Measurements from ENCODE around the gene DNAJC8. TPM values are rescaled to one million over a fixed set of nuclear protein-coding genes. Genes with fewer than 3 reads are reported as not detected.
A peak's percentile ranks its signal among the peaks of the same experiment; 100 is the strongest.

DNAJC8 gene
- polyA plus RNA-seq, 4 donors: 62.2 to 96.1 (median 72.3) TPM

DNA sequence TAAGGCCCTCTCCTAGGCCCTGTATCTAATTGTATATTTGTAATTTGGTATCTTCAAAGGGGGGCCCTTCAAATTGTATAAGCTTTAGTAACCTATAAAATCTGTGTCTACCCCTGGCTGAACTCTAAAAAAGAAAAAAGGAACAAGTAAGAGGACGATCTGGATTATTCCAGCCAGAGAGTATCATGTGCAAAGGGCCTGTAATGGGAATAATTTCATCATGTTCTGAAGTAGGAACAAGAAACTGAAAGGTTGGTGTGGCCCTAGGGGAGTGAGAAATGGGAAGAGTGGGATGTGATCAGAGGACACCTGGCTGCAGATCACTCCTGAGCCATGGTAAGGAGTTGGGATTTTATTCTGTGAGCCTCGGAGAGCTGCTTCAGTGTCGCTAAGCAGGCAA, 71.1 kb downstream of the DNAJC8 start:
- Histone ChIP-seq H3K36me3 (ENCODE audit: control insufficient read depth in 3 of 3, insufficient read depth in 2 of 3, low read depth in 1 of 3, low read length in 3 of 3) (peaks cover 0 to 2% (median 0%) of the 10 kb centered on the region in 3 donors), H3K9me3 (ENCODE audit: control insufficient read depth in 2 of 2, insufficient read depth in 1 of 2, low read depth in 1 of 2, low read length in 1 of 2) (no peaks in the 10 kb centered on the region), H3K4me1 (ENCODE audit: control insufficient read depth in 3 of 3, insufficient read depth in 2 of 3, low read depth in 1 of 3, low read length in 2 of 3) (peaks cover 0 to 18% (median 7%) of the 10 kb centered on the region in 3 donors), H3K27ac (ENCODE audit: low read depth in 1 of 3, low read length in 2 of 3) (peak overlapping the region in 1 of 3 donors; percentile 14), H3K27me3 (ENCODE audit: control insufficient read depth in 3 of 3, insufficient read depth in 3 of 3, low read length in 3 of 3) (no peaks in the 10 kb centered on the region), H3K4me3 (ENCODE audit: low read depth in 1 of 3, low read length in 3 of 3) (no peak overlapping the region)
- no peak for DNase-seq
- no peak for FAIRE-seq
- 86 to 87% (median 86%) methylated on average over 3 of the region's 3 CpGs for WGBS, 3 donors

DNA sequence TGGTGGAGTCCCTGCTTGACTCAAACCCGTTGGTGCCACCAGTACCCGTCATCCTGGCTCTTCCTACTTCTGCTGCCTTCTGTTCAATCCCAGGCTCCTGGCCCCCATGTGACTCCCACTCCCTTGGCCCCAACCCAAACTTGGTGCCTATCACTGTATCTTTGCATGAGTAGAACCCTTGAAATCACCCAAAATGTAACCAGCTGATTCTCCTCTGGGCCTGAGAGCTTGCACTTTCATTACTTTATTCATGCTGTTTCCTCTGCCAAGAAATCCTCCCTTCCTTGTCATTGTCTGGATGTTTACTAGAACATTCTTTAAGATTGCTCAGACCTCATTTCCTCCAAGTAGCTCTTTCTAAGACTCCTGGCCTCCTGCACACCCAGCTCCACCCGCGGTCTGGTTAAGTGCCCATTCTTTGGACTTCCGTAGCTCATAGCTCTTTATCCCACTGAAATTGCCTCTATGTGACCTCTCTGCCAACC, 72.0 kb downstream of the DNAJC8 start:
- Histone ChIP-seq H3K27ac (ENCODE audit: low read depth in 1 of 3, low read length in 2 of 3) (peak overlapping the region in 2 of 3 donors; percentile 44 to 73), H3K4me3 (ENCODE audit: low read depth in 1 of 3, low read length in 3 of 3) (no peak overlapping the region), H3K9me3 (ENCODE audit: control insufficient read depth in 2 of 2, insufficient read depth in 1 of 2, low read depth in 1 of 2, low read length in 1 of 2) (no peaks in the 10 kb centered on the region), H3K4me1 (ENCODE audit: control insufficient read depth in 3 of 3, insufficient read depth in 2 of 3, low read depth in 1 of 3, low read length in 2 of 3) (peaks cover 0 to 18% (median 7%) of the 10 kb centered on the region in 3 donors), H3K27me3 (ENCODE audit: control insufficient read depth in 3 of 3, insufficient read depth in 3 of 3, low read length in 3 of 3) (no peaks in the 10 kb centered on the region), H3K36me3 (ENCODE audit: control insufficient read depth in 3 of 3, insufficient read depth in 2 of 3, low read depth in 1 of 3, low read length in 3 of 3) (peaks cover 0 to 2% (median 0%) of the 10 kb centered on the region in 3 donors)
- DNase-seq (no peak), FAIRE-seq (no peak)
- 61 to 89% (median 84%) methylated on average over 5 of the region's 5 CpGs for WGBS, 3 donors

DNA sequence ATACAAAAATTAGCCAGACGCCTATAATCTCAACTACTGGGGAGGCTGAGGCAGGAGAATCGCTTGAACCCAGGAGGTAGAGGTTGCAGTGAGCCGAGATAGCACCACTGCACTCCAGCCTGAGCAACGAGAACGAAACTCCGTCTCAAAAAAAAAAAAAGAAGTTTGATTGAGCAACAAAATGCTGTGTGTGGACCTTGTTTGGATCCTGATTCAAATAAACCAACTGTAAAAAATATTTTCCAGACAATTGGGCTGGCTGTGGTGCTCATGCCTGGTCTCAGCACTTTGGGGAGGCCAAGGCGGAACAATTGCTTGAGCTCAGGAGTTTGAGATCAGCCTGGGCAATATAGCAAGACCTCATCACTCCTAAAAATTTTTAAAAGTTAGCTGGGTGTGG, 73.1 kb downstream of the DNAJC8 start:
- Histone ChIP-seq H3K9me3 (ENCODE audit: control insufficient read depth in 2 of 2, insufficient read depth in 1 of 2, low read depth in 1 of 2, low read length in 1 of 2) (no peaks in the 10 kb centered on the region), H3K4me1 (ENCODE audit: control insufficient read depth in 3 of 3, insufficient read depth in 2 of 3, low read depth in 1 of 3, low read length in 2 of 3) (peaks cover 0 to 18% (median 10%) of the 10 kb centered on the region in 3 donors), H3K27ac (ENCODE audit: low read depth in 1 of 3, low read length in 2 of 3) (no peak overlapping the region), H3K27me3 (ENCODE audit: control insufficient read depth in 3 of 3, insufficient read depth in 3 of 3, low read length in 3 of 3) (no peaks in the 10 kb centered on the region), H3K4me3 (ENCODE audit: low read depth in 1 of 3, low read length in 3 of 3) (no peak overlapping the region), H3K36me3 (ENCODE audit: control insufficient read depth in 3 of 3, insufficient read depth in 2 of 3, low read depth in 1 of 3, low read length in 3 of 3) (peaks cover 0 to 2% (median 0%) of the 10 kb centered on the region in 3 donors)
- DNase-seq (no peak), FAIRE-seq (no peak)
- WGBS, 3 donors: 82 to 94% (median 92%) methylated on average over 7 of the region's 7 CpGs

DNA sequence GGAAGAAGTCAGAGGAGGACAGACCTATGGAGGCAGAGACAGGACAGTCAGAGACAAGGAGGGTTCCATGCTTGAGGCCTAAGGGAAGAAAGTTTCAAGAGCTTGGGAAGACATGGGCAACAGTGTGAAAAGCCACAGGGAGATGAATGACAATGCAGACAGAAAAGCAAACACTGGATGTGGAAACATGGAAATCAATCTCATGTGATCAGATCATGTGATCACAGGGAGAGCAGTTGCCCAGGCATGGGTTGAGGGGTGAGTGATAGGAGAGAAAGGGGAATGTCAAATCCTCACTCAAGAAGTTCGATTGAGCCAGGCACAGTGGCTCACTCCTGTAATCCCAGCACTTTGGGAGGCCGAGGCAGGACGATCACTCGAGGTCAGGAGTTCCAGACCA, 73.6 kb downstream of the DNAJC8 start:
- Histone ChIP-seq H3K27me3 (ENCODE audit: control insufficient read depth in 3 of 3, insufficient read depth in 3 of 3, low read length in 3 of 3) (no peaks in the 10 kb centered on the region), H3K27ac (ENCODE audit: low read depth in 1 of 3, low read length in 2 of 3) (peak overlapping the region in 1 of 3 donors; percentile 2), H3K9me3 (ENCODE audit: control insufficient read depth in 2 of 2, insufficient read depth in 1 of 2, low read depth in 1 of 2, low read length in 1 of 2) (no peaks in the 10 kb centered on the region), H3K4me1 (ENCODE audit: control insufficient read depth in 3 of 3, insufficient read depth in 2 of 3, low read depth in 1 of 3, low read length in 2 of 3) (peaks cover 0 to 13% (median 10%) of the 10 kb centered on the region in 3 donors), H3K36me3 (ENCODE audit: control insufficient read depth in 3 of 3, insufficient read depth in 2 of 3, low read depth in 1 of 3, low read length in 3 of 3) (peaks cover 0 to 2% (median 0%) of the 10 kb centered on the region in 3 donors), H3K4me3 (ENCODE audit: low read depth in 1 of 3, low read length in 3 of 3) (no peak overlapping the region)
- FAIRE-seq: no peak
- 87 to 98% (median 87%) methylated on average over 4 of the region's 4 CpGs for WGBS, 3 donors
- DNase-seq: no peak

DNA sequence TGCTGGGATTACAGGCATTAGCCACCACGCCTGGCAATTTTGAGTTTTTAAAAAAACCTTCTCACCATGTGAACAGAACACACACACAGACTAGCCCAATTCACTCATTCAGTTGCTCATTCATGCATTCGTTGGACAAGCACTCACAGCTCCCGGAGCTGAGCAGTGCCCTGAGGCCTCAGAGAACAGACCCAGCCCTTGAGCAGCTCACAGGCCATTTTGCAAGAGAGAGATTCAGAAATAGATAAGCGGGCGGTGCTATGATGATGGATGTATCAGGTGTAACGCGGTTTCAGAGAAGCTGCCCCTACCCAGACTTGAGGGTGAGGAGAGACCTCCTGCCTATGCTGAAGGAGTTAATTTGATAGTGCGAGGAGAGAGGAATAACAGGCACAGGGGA, 74.9 kb downstream of the DNAJC8 start:
- WGBS, 3 donors: 92 to 94% (median 93%) methylated on average over 8 of the region's 8 CpGs
- Histone ChIP-seq H3K36me3 (ENCODE audit: control insufficient read depth in 3 of 3, insufficient read depth in 2 of 3, low read depth in 1 of 3, low read length in 3 of 3) (no peaks in the 10 kb centered on the region), H3K4me3 (ENCODE audit: low read depth in 1 of 3, low read length in 3 of 3) (no peak overlapping the region), H3K9me3 (ENCODE audit: control insufficient read depth in 2 of 2, insufficient read depth in 1 of 2, low read depth in 1 of 2, low read length in 1 of 2) (no peaks in the 10 kb centered on the region), H3K4me1 (ENCODE audit: control insufficient read depth in 3 of 3, insufficient read depth in 2 of 3, low read depth in 1 of 3, low read length in 2 of 3) (peaks cover 0 to 7% (median 4%) of the 10 kb centered on the region in 3 donors), H3K27ac (ENCODE audit: low read depth in 1 of 3, low read length in 2 of 3) (no peak overlapping the region), H3K27me3 (ENCODE audit: control insufficient read depth in 3 of 3, insufficient read depth in 3 of 3, low read length in 3 of 3) (no peaks in the 10 kb centered on the region)
- DNase-seq (no peak), FAIRE-seq (no peak)

DNA sequence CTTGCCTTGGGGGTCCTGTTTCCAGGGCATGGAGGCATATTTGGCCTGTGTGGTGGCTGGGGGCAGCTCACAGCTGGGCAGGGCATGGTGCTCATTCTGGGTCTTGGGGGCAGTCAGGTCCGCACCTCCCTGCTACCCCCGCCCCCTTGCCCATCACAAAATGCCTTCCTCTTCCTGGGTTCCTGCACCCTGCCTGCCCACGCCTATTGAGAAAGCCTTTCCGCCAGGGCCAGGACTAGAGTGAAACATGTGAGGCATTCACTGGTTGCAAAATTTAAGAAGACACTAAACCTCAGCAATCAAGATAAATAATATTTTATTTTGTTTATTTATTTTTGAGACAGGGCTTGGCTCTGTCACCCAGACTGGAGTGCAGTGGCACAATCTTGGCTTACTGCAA, 76.0 kb downstream of the DNAJC8 start:
- H3K4me3 ChIP-seq (ENCODE audit: low read depth in 1 of 3, low read length in 3 of 3): no peak overlapping the region
- H3K36me3 ChIP-seq (ENCODE audit: control insufficient read depth in 3 of 3, insufficient read depth in 2 of 3, low read depth in 1 of 3, low read length in 3 of 3): no peaks in the 10 kb centered on the region
- DNase-seq (no peak), FAIRE-seq (no peak)
- H3K4me1 ChIP-seq (ENCODE audit: control insufficient read depth in 3 of 3, insufficient read depth in 2 of 3, low read depth in 1 of 3, low read length in 2 of 3): peaks cover 0 to 5% (median 4%) of the 10 kb centered on the region in 3 donors
- H3K27me3 ChIP-seq (ENCODE audit: control insufficient read depth in 3 of 3, insufficient read depth in 3 of 3, low read length in 3 of 3): no peaks in the 10 kb centered on the region
- H3K9me3 ChIP-seq (ENCODE audit: control insufficient read depth in 2 of 2, insufficient read depth in 1 of 2, low read depth in 1 of 2, low read length in 1 of 2): no peaks in the 10 kb centered on the region
- H3K27ac ChIP-seq (ENCODE audit: low read depth in 1 of 3, low read length in 2 of 3): no peak overlapping the region
- 73 to 95% (median 82%) methylated on average over 4 of the region's 4 CpGs for WGBS, 3 donors

DNA sequence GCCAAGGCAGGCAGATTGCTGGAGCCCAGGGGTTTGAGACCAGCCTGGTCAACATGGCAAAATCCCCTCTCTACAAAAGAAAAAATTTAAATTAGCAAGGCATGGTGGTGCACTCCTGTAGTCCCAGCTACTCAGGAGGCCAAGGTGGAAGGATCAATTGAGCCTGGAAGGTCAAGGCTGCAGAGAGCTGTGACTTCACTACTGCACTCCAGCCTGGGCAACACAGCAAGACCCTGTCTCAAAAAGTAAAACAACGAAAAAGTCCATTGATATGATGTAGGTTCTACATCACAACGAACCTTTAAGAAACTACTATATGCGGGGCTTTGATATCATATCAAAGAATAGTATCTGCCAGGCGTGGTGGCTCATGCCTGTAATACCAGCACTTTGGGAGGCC, 77.2 kb downstream of the DNAJC8 start:
- Histone ChIP-seq H3K36me3 (ENCODE audit: control insufficient read depth in 3 of 3, insufficient read depth in 2 of 3, low read depth in 1 of 3, low read length in 3 of 3) (no peaks in the 10 kb centered on the region), H3K4me1 (ENCODE audit: control insufficient read depth in 3 of 3, insufficient read depth in 2 of 3, low read depth in 1 of 3, low read length in 2 of 3) (peaks cover 0 to 5% (median 2%) of the 10 kb centered on the region in 3 donors), H3K27ac (ENCODE audit: low read depth in 1 of 3, low read length in 2 of 3) (no peak overlapping the region), H3K4me3 (ENCODE audit: low read depth in 1 of 3, low read length in 3 of 3) (no peak overlapping the region), H3K27me3 (ENCODE audit: control insufficient read depth in 3 of 3, insufficient read depth in 3 of 3, low read length in 3 of 3) (no peaks in the 10 kb centered on the region), H3K9me3 (ENCODE audit: control insufficient read depth in 2 of 2, insufficient read depth in 1 of 2, low read depth in 1 of 2, low read length in 1 of 2) (no peaks in the 10 kb centered on the region)
- WGBS, 3 donors: 84 to 91% (median 89%) methylated on average over 4 of the region's 4 CpGs
- DNase-seq: no peak
- FAIRE-seq: no peak

DNA sequence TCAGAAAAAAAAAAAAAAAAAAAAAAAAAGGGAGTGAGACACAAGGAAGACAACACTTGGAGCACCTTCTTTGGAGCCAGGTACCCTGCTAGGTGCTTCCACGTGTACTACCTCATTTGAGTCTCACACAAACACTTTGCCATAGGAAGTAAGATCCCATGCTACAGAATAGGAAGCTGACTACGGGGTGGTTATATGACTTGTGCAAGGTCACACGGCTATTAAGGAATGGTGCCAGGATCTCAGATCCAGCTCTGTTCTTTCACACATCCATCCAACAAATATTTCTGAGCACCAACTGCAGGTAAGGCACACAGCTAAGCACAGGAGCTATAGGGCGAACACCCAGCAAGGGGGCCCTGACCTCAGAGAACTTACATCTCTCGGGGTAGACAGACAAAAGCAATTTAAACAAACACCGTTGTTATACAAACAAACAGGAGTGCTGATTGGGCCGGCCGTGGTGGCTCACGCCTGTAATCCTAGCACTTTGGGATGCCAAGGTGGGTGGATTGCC, 78.7 kb downstream of the DNAJC8 start:
- DNase-seq (no peak), FAIRE-seq (no peak)
- peaks cover 0 to 5% (median 0%) of the 10 kb centered on the region in 3 donors for H3K36me3 ChIP-seq (ENCODE audit: control insufficient read depth in 3 of 3, insufficient read depth in 2 of 3, low read depth in 1 of 3, low read length in 3 of 3)
- no peak overlapping the region for H3K4me3 ChIP-seq (ENCODE audit: low read depth in 1 of 3, low read length in 3 of 3)
- no peaks in the 10 kb centered on the region for H3K9me3 ChIP-seq (ENCODE audit: control insufficient read depth in 2 of 2, insufficient read depth in 1 of 2, low read depth in 1 of 2, low read length in 1 of 2)
- no peak overlapping the region for H3K27ac ChIP-seq (ENCODE audit: low read depth in 1 of 3, low read length in 2 of 3)
- no peaks in the 10 kb centered on the region for H3K27me3 ChIP-seq (ENCODE audit: control insufficient read depth in 3 of 3, insufficient read depth in 3 of 3, low read length in 3 of 3)
- peaks cover 0 to 5% (median 0%) of the 10 kb centered on the region in 3 donors for H3K4me1 ChIP-seq (ENCODE audit: control insufficient read depth in 3 of 3, insufficient read depth in 2 of 3, low read depth in 1 of 3, low read length in 2 of 3)
- 68 to 76% (median 72%) methylated on average over 9 of the region's 9 CpGs for WGBS, 3 donors

Measured in small intestine (tissue), 7 donors.